ENCODE data around the gene MRTFA. TPM values are rescaled to one million over a fixed set of nuclear protein-coding genes. Genes with fewer than 3 reads are reported as not detected.

MRTFA gene
- total RNA-seq, 1 donor: 34.0 TPM

DNA sequence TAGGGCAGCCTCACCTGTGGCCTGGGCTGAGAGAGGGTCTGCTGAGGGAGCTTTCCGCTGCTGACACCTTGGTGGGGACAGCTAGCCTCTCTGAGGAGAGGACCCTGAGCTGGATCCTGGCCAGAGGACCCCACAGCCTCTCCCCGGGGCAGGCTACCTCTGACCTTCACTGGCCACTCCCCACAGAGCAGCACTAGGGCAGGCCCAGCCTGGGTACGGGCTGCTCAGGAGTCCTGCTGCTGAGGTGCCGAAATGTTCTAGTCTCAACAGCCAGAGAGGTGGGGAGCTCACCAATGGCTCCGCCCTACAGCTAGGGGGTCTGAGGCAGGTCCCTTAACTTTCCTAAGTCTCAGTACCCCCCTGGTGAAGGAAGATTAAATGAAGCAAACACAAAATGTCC, 218.6 kb downstream of the MRTFA start:
- H3K36me3 ChIP-seq (ENCODE audit: insufficient read depth, low read length): peaks cover 48% of the 10 kb centered on the region

GRCh38 chr22:40417041-40417440, 219.5 kb downstream of the MRTFA start:
- Histone ChIP-seq H3K4me3 (ENCODE audit: insufficient read depth, low read length) (no peak overlapping the region), H3K4me1 (ENCODE audit: insufficient read depth, low read length) (no peaks in the 10 kb centered on the region), H2AFZ (ENCODE audit: low read length) (no peak overlapping the region), H3K36me3 (ENCODE audit: insufficient read depth, low read length) (peaks cover 47% of the 10 kb centered on the region), H3K27ac (ENCODE audit: low read depth, low read length) (no peak overlapping the region), H3K4me2 (ENCODE audit: insufficient read depth, low read length) (no peak overlapping the region), H3K27me3 (ENCODE audit: insufficient read depth, low read length) (no peaks in the 10 kb centered on the region), H4K20me1 (ENCODE audit: insufficient read depth, low read length) (peaks cover 11% of the 10 kb centered on the region), H3K9me3 (ENCODE audit: low read depth, low read length) (no peaks in the 10 kb centered on the region), H3K79me2 (ENCODE audit: insufficient read depth, low read length) (no peaks in the 10 kb centered on the region)
- TF ChIP-seq CTCF (IDR thresholded peaks at IDR 0.05; ENCODE audit: extremely low read depth, low read depth, low read length): no peak
- peak; percentile 39 for DNase-seq (ENCODE audit: insufficient read length, low spot score, missing footprints)

More for the DNA sequence above, 218.6 kb downstream of the MRTFA start:
- no peaks in the 10 kb centered on the region for H3K79me2 ChIP-seq (ENCODE audit: insufficient read depth, low read length)
- H4K20me1 ChIP-seq (ENCODE audit: insufficient read depth, low read length): peaks cover 11% of the 10 kb centered on the region
- no peak overlapping the region for H3K4me2 ChIP-seq (ENCODE audit: insufficient read depth, low read length)
- H3K4me1 ChIP-seq (ENCODE audit: insufficient read depth, low read length): no peaks in the 10 kb centered on the region
- peak; percentile 58 for DNase-seq (ENCODE audit: insufficient read length, low spot score, missing footprints)
- no peaks in the 10 kb centered on the region for H3K9me3 ChIP-seq (ENCODE audit: low read depth, low read length)
- H3K27me3 ChIP-seq (ENCODE audit: insufficient read depth, low read length): no peaks in the 10 kb centered on the region
- H2AFZ ChIP-seq (ENCODE audit: low read length): no peak overlapping the region
- H3K27ac ChIP-seq (ENCODE audit: low read depth, low read length): no peak overlapping the region
- no peak overlapping the region for H3K4me3 ChIP-seq (ENCODE audit: insufficient read depth, low read length)
- TF ChIP-seq CTCF (IDR thresholded peaks at IDR 0.05; ENCODE audit: extremely low read depth, low read depth, low read length): no peak

- TF ChIP-seq CTCF (IDR thresholded peaks at IDR 0.05; ENCODE audit: extremely low read depth, low read depth, low read length): no peak
- no peak for DNase-seq (ENCODE audit: insufficient read length, low spot score, missing footprints)
- H3K4me1 ChIP-seq (ENCODE audit: insufficient read depth, low read length): no peaks in the 10 kb centered on the region
- H3K27ac ChIP-seq (ENCODE audit: low read depth, low read length): no peak overlapping the region
- no peaks in the 10 kb centered on the region for H3K79me2 ChIP-seq (ENCODE audit: insufficient read depth, low read length)
- H2AFZ ChIP-seq (ENCODE audit: low read length): no peak overlapping the region
- H3K4me2 ChIP-seq (ENCODE audit: insufficient read depth, low read length): no peak overlapping the region
- H3K27me3 ChIP-seq (ENCODE audit: insufficient read depth, low read length): no peaks in the 10 kb centered on the region
- H4K20me1 ChIP-seq (ENCODE audit: insufficient read depth, low read length): peaks cover 9% of the 10 kb centered on the region
- H3K4me3 ChIP-seq (ENCODE audit: insufficient read depth, low read length): no peak overlapping the region
- peaks cover 48% of the 10 kb centered on the region for H3K36me3 ChIP-seq (ENCODE audit: insufficient read depth, low read length)
- no peaks in the 10 kb centered on the region for H3K9me3 ChIP-seq (ENCODE audit: low read depth, low read length)
Measured at GRCh38 chr22:40416636-40417035, 219.9 kb downstream of the MRTFA start.

DNA sequence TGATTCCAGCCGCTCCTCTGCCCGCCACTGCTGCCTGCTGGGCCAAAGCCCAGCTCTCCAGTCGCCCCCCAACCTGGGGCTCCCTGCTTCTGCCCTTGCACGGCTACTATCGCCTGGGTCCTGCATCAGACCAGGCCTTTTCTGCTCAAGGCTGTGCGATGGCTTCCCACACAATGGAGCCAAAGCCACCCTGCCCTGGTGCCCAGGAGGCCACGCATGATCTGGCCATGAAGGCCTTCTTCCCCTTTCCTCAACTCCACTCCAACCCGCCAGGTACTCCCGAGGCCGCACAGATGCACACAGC, 220.3 kb downstream of the MRTFA start:
- Histone ChIP-seq H3K36me3 (ENCODE audit: insufficient read depth, low read length) (peaks cover 48% of the 10 kb centered on the region), H4K20me1 (ENCODE audit: insufficient read depth, low read length) (peaks cover 9% of the 10 kb centered on the region), H2AFZ (ENCODE audit: low read length) (no peak overlapping the region), H3K4me2 (ENCODE audit: insufficient read depth, low read length) (no peak overlapping the region), H3K4me1 (ENCODE audit: insufficient read depth, low read length) (no peaks in the 10 kb centered on the region), H3K27me3 (ENCODE audit: insufficient read depth, low read length) (no peaks in the 10 kb centered on the region), H3K27ac (ENCODE audit: low read depth, low read length) (no peak overlapping the region), H3K9me3 (ENCODE audit: low read depth, low read length) (no peaks in the 10 kb centered on the region), H3K79me2 (ENCODE audit: insufficient read depth, low read length) (no peaks in the 10 kb centered on the region), H3K4me3 (ENCODE audit: insufficient read depth, low read length) (no peak overlapping the region)
- peak; percentile 66 for DNase-seq (ENCODE audit: insufficient read length, low spot score, missing footprints)
- no peak for TF ChIP-seq CTCF (IDR thresholded peaks at IDR 0.05; ENCODE audit: extremely low read depth, low read depth, low read length)

Data from osteoblast (primary cell).